Testis (tissue), 3 donors: ENCODE data around the gene RMI2. TPM values are rescaled to one million over a fixed set of nuclear protein-coding genes. Genes with fewer than 3 reads are reported as not detected.
A peak's percentile ranks its signal among the peaks of the same experiment; 100 is the strongest.

Experiments
- DNase-seq: peaks from one replicate; pipeline ENCODE4 v3.0.0-alpha.2; 2019
- H3K27ac ChIP-seq, 2 donors: fragments of 200-600 bp; sonication (generic); one replicate each; pipeline ENCODE4 v1.5.1; 2019
- H3K27me3 ChIP-seq: fragments of 200-600 bp; sonication (generic); one replicate; pipeline ENCODE4 v1.5.1; 2019
- H3K36me3 ChIP-seq: fragments of 200-600 bp; sonication (generic); one replicate; pipeline ENCODE4 v1.5.1; 2017; ENCODE audit warnings: low read depth; ENCODE audit errors: missing control alignments
- H3K4me1 ChIP-seq: fragments of 200-600 bp; sonication (generic); one replicate; pipeline ENCODE4 v1.5.1; 2019
- H3K4me3 ChIP-seq, 2 donors: fragments of 200-600 bp; sonication (generic); one replicate each; pipeline ENCODE4 v1.5.1; 2017 to 2019
- H3K9me3 ChIP-seq: fragments of 200-600 bp; sonication (generic); one replicate; pipeline ENCODE4 v1.5.1; 2017
- CTCF ChIP-seq, 3 experiments: fragments of 450-650 bp in 2 of 3; fragments of 200-600 bp in 1 of 3; sonication (generic) in 1 of 3; IDR thresholded peaks; one replicate each; pipeline ENCODE4 v1.5.1; 2016 to 2019; ENCODE audit warnings: antibody characterized with exemption in 3 of 3, mild to moderate bottlenecking in 2 of 3, moderate library complexity in 1 of 3
- POLR2A ChIP-seq: fragments of 450-650 bp; IDR thresholded peaks from one replicate; pipeline ENCODE4 v1.6.1; 2017; ENCODE audit warnings: antibody characterized with exemption, mild to moderate bottlenecking, moderate library complexity
- WGBS, 2 donors: methylation state at CpG; one replicate each; pipeline ENCODE4 v1.1.5; 2018; 5-methylcytosine and 5-hydroxymethylcytosine counted together
- intact Hi-C: fragments of 100-400 bp; cut with DNase I; formaldehyde crosslinking; loops from one replicate; pipeline ENCODE4 v1.15.1; 2023; ENCODE audit warnings: low total_unique reads
- polyA plus RNA-seq: library from polyadenylated mRNA; stranded (reverse); fragments of 350-450 nt; fragmentation: Illumina TruSeq; extraction: RNeasy Lipid Tissue Mini Kit (QIAGEN cat#74804); gene quantifications from one replicate; pipeline ENCODE4 v1.2.3, GENCODE V29; 2014; ENCODE audit warnings: low read depth, low replicate concordance; ENCODE audit not compliant: insufficient read depth
- total RNA-seq, 2 donors: library from RNA; depleted of rRNA; stranded (reverse); fragments of >200 nt; gene quantifications; one replicate each; pipeline ENCODE4 v1.2.3, GENCODE V29; 2016

Gene RMI2
- total and polyA plus RNA-seq, 3 donors from 2014 or later: 21.5 to 30.6 (median 26.7) TPM

GRCh38 chr16:11356573-11357331, 11.5 kb downstream of the RMI2 start:
- Histone ChIP-seq H3K27ac (no peak overlapping the region), H3K27me3 (no peaks in the 10 kb centered on the region), H3K36me3 (no peaks in the 10 kb centered on the region), H3K4me1 (peaks cover 24% of the 10 kb centered on the region), H3K4me3 (no peak overlapping the region), H3K9me3 (no peaks in the 10 kb centered on the region)
- WGBS, 2 donors: 69% methylated on average over 14 to 15 of the region's 15 CpGs
- peak in 2 of 3 experiments; percentile 20 to 44 for TF ChIP-seq CTCF (IDR thresholded peaks at IDR 0.05)
- no peak for TF ChIP-seq POLR2A
- intact Hi-C loops: no loop called here
- DNase-seq: peak; percentile 75

GRCh38 chr16:11358531-11358930, 13.3 kb downstream of the RMI2 start:
- DNase-seq: no peak
- Histone ChIP-seq H3K4me1 (peaks cover 32% of the 10 kb centered on the region), H3K27me3 (no peaks in the 10 kb centered on the region), H3K4me3 (no peak overlapping the region), H3K9me3 (no peaks in the 10 kb centered on the region), H3K27ac (no peak overlapping the region), H3K36me3 (no peaks in the 10 kb centered on the region)
- WGBS, 2 donors: 86 to 94% methylated on average over 3 to 7 of the region's 7 CpGs
- intact Hi-C loops: no loop called here
- no peak for TF ChIP-seq POLR2A
- no peak for TF ChIP-seq CTCF (IDR thresholded peaks at IDR 0.05)

- DNase-seq: no peak
- 67 to 74% methylated on average over 5 of the region's 5 CpGs for WGBS, 2 donors
Measured at GRCh38 chr16:11359370-11359769, 14.1 kb downstream of the RMI2 start.

GRCh38 chr16:11360641-11361373, 15.5 kb downstream of the RMI2 start:
- 83 to 87% methylated on average over 13 of the region's 13 CpGs for WGBS, 2 donors
- intact Hi-C loops: no loop called here

More at GRCh38 chr16:11359370-11359769, 14.1 kb downstream of the RMI2 start:
- Histone ChIP-seq H3K4me1 (peaks cover 36% of the 10 kb centered on the region), H3K4me3 (no peak overlapping the region), H3K27me3 (no peaks in the 10 kb centered on the region), H3K36me3 (no peaks in the 10 kb centered on the region), H3K27ac (no peak overlapping the region), H3K9me3 (no peaks in the 10 kb centered on the region)
- TF ChIP-seq CTCF (IDR thresholded peaks at IDR 0.05) (no peak), POLR2A (no peak)
- intact Hi-C loops: no loop called here

More at GRCh38 chr16:11360641-11361373, 15.5 kb downstream of the RMI2 start:
- no peak overlapping the region for H3K4me3 ChIP-seq
- H3K4me1 ChIP-seq: peaks cover 33% of the 10 kb centered on the region
- TF ChIP-seq POLR2A (no peak), CTCF (IDR thresholded peaks at IDR 0.05) (no peak)
- H3K9me3 ChIP-seq: no peaks in the 10 kb centered on the region
- no peaks in the 10 kb centered on the region for H3K27me3 ChIP-seq
- no peaks in the 10 kb centered on the region for H3K36me3 ChIP-seq
- H3K27ac ChIP-seq: no peak overlapping the region
- no peak for DNase-seq
